Uterus (tissue), 2 donors: Measurements from ENCODE around the gene KCNA1.

Source experiments
- POLR2A ChIP-seq, 2 donors: fragments of 450-650 bp; IDR thresholded peaks; one replicate each; pipeline ENCODE4 v1.6.1; 2016; ENCODE audit warnings: antibody characterized with exemption in 2 of 2, mild to moderate bottlenecking in 1 of 2, moderate library complexity in 1 of 2
- TF ChIP-seq, protein P1 (sequence below), 4 experiments: fragments of 200-600 bp in 2 of 4; fragments of 450-650 bp in 2 of 4; sonication (generic) in 2 of 4; IDR thresholded peaks; one replicate each; pipeline ENCODE4 v1.5.1; 2016 to 2019; ENCODE audit warnings: antibody characterized with exemption in 4 of 4, mild to moderate bottlenecking in 2 of 4, moderate library complexity in 1 of 4

- TF ChIP-seq, protein P1, sequence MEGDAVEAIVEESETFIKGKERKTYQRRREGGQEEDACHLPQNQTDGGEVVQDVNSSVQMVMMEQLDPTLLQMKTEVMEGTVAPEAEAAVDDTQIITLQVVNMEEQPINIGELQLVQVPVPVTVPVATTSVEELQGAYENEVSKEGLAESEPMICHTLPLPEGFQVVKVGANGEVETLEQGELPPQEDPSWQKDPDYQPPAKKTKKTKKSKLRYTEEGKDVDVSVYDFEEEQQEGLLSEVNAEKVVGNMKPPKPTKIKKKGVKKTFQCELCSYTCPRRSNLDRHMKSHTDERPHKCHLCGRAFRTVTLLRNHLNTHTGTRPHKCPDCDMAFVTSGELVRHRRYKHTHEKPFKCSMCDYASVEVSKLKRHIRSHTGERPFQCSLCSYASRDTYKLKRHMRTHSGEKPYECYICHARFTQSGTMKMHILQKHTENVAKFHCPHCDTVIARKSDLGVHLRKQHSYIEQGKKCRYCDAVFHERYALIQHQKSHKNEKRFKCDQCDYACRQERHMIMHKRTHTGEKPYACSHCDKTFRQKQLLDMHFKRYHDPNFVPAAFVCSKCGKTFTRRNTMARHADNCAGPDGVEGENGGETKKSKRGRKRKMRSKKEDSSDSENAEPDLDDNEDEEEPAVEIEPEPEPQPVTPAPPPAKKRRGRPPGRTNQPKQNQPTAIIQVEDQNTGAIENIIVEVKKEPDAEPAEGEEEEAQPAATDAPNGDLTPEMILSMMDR (IDR thresholded peaks at IDR 0.05): no peak
- TF ChIP-seq POLR2A (IDR thresholded peaks at IDR 0.05): no peak
Measured at GRCh38 chr12:4958697-4959375, 49.1 kb downstream of the KCNA1 start.
